Activated CD8-positive, alpha-beta T cell treated with anti-CD3 and anti-CD28 coated beads for 36 hours (primary cell): ENCODE measurements around the gene SLC7A6OS. TPM values are rescaled to one million over a fixed set of nuclear protein-coding genes. Genes with fewer than 3 reads are reported as not detected.

Source experiments
- ATAC-seq: fragments of 200-7000 bp; cut with Tn5 transposase; one replicate; pipeline ENCODE4 v1.10.0; 2021; ENCODE audit warnings: mild to moderate bottlenecking, moderate library complexity
- CTCF ChIA-PET: fragments of 350-600 bp; sonication (Branson Sonifier 250); formaldehyde crosslinking; loops from one replicate; lab custom pipeline; 2021; ENCODE audit warnings: antibody characterized with exemption; lab: Charles Lee
- POLR2A ChIA-PET: fragments of 350-600 bp; sonication (Branson Sonifier 250); formaldehyde crosslinking; loops from one replicate; lab custom pipeline; 2021; ENCODE audit warnings: antibody characterized with exemption; lab: Charles Lee
- DNase-seq: peaks from one replicate; pipeline ENCODE4 v3.0.0-alpha.2; 2020
- H3K27ac Mint-ChIP-seq: one replicate; pipeline ENCODE4 v1.8.0; 2021; ENCODE audit warnings: mild to moderate bottlenecking, mixed read lengths
- H3K27me3 Mint-ChIP-seq: one replicate; pipeline ENCODE4 v1.8.0; 2021; ENCODE audit warnings: mixed read lengths
- H3K36me3 Mint-ChIP-seq: one replicate; pipeline ENCODE4 v1.8.0; 2021; ENCODE audit warnings: low read depth, mixed read lengths
- H3K4me1 Mint-ChIP-seq: one replicate; pipeline ENCODE4 v1.8.0; 2021; ENCODE audit warnings: low read depth, mixed read lengths
- H3K4me3 Mint-ChIP-seq: one replicate; pipeline ENCODE4 v1.8.0; 2021; ENCODE audit warnings: mild to moderate bottlenecking, moderate library complexity, mixed read lengths
- H3K9me3 Mint-ChIP-seq: one replicate; pipeline ENCODE4 v1.8.0; 2021; ENCODE audit warnings: mixed read lengths
- CTCF ChIP-seq: fragments of 200-600 bp; IDR thresholded peaks from one replicate; pipeline ENCODE4 v1.8.0; 2022; ENCODE audit warnings: antibody characterized with exemption, mild to moderate bottlenecking
- intact Hi-C: fragments of 100-400 bp; cut with micrococcal nuclease; formaldehyde crosslinking; loops from one replicate; pipeline ENCODE4 v1.10.0; 2022
- total RNA-seq, 2 experiments: library from RNA; stranded (reverse); gene quantifications; one replicate each; pipeline ENCODE4 v1.2.3, GENCODE V29; 2021

SLC7A6OS gene
- total RNA-seq, 2 experiments from 2014 or later = 20.2 to 23.1 TPM

GRCh38 chr16:68332411-68333121, 21.8 kb upstream of the SLC7A6OS start:
- no peaks in the 10 kb centered on the region for H3K9me3 Mint-ChIP-seq
- H3K27ac Mint-ChIP-seq = peak overlapping the region; percentile 21
- no peak overlapping the region for H3K4me3 Mint-ChIP-seq
- peaks cover 49% of the 10 kb centered on the region for H3K36me3 Mint-ChIP-seq
- H3K4me1 Mint-ChIP-seq = peaks cover 21% of the 10 kb centered on the region
- no peak for ATAC-seq
- DNase-seq = no peak
- ChIA-PET POLR2A (interaction anchor here (0.7 to 1.6 kb wide), 2 partner anchors 35 to 68 kb away, joined by 4 to 5 read pairs; partner anchors contain the start of gene SLC7A6), CTCF (interaction anchor here (0.6 to 11.4 kb wide), 5 partner anchors 22 to 78 kb away, joined by 3 to 102 read pairs (median 3); partner anchors contain the start of genes PRMT7, SLC7A6 and SLC7A6OS)
- TF ChIP-seq CTCF = no peak
- no peaks in the 10 kb centered on the region for H3K27me3 Mint-ChIP-seq
- intact Hi-C loops = no loop called here

- H3K4me3 Mint-ChIP-seq = no peak overlapping the region
Observed at GRCh38 chr16:68331879-68332410, 21.2 kb upstream of the SLC7A6OS start.

GRCh38 chr16:68328860-68329390, 18.2 kb upstream of the SLC7A6OS start:
- CTCF ChIA-PET = interaction anchor here (0.6 to 13.2 kb wide), 43 partner anchors 8 to 512 kb away, joined by 3 to 444 read pairs (median 5); partner anchors contain the start of genes PLA2G15, PRMT7, SLC7A6 and SLC7A6OS
- no peaks in the 10 kb centered on the region for H3K9me3 Mint-ChIP-seq
- H3K27ac Mint-ChIP-seq = no peak overlapping the region
- no peak for TF ChIP-seq CTCF
- no peak overlapping the region for H3K4me3 Mint-ChIP-seq
- intact Hi-C loops = loop anchor here (1.0 kb wide), 1 partner anchor 67 kb away; no protein-coding TSS in a partner anchor
- no peak for ATAC-seq
- POLR2A ChIA-PET = interaction anchor here (0.7 to 7.3 kb wide), 13 partner anchors 9 to 377 kb away, joined by 3 to 56 read pairs (median 3); partner anchors contain the start of genes PLA2G15, PRMT7, SLC7A6 and SLC7A6OS
- H3K27me3 Mint-ChIP-seq = no peaks in the 10 kb centered on the region
- H3K36me3 Mint-ChIP-seq = peaks cover 43% of the 10 kb centered on the region
- DNase-seq = no peak
- H3K4me1 Mint-ChIP-seq = peaks cover 31% of the 10 kb centered on the region

More at GRCh38 chr16:68331879-68332410, 21.2 kb upstream of the SLC7A6OS start:
- no peak for ATAC-seq
- peaks cover 26% of the 10 kb centered on the region for H3K4me1 Mint-ChIP-seq
- TF ChIP-seq CTCF = no peak
- H3K36me3 Mint-ChIP-seq = peaks cover 46% of the 10 kb centered on the region
- CTCF ChIA-PET = interaction anchor here (1.0 to 11.4 kb wide), 4 partner anchors 21 to 70 kb away, joined by 3 to 102 read pairs (median 4); partner anchors contain the start of genes PRMT7, SLC7A6 and SLC7A6OS
- peak overlapping the region; percentile 21 for H3K27ac Mint-ChIP-seq
- no peaks in the 10 kb centered on the region for H3K27me3 Mint-ChIP-seq
- DNase-seq = no peak
- no peaks in the 10 kb centered on the region for H3K9me3 Mint-ChIP-seq
- intact Hi-C loops = no loop called here
- POLR2A ChIA-PET = interaction anchor here (0.7 kb wide), 1 partner anchor 34 kb away, joined by 4 read pairs; no protein-coding TSS in a partner anchor

DNA sequence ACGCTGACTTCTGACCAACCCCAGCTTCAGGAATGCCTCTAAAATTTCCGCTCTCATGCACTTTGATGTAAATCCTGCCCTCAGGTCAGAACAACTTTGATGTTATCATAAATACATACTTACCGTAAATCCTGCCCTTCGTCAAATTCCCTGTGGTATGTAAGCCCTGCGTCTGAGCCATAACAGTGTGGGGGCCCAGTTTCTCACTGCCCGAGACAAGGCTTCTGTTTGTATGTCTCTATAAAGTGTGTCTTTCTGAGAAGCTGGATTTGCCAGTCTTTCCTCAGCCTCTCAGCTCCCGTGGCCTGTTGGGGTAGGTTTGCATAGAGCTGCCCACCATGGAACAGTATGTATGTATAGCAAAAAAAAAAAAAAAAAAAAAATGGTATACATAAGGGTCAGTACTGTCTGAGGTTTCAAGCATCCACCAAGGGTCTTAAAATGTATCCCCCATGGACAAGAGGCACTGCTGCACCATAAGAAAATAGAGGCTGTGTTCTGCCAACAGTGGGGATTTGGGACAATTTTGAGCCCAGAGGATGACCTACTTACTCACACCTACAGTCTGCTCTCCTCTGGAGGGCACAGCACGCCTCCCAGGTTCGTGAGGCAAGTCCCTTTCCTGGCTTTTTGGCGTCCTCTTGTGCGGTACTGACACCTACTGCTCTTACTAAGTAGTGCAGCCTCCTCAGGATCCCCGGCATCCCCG, 17.6 kb upstream of the SLC7A6OS start:
- peak; percentile 85 for DNase-seq
- ATAC-seq = peak; percentile 99
- Mint-ChIP-seq H3K27me3 (no peaks in the 10 kb centered on the region), H3K4me3 (no peak overlapping the region), H3K9me3 (no peaks in the 10 kb centered on the region), H3K36me3 (peaks cover 44% of the 10 kb centered on the region), H3K4me1 (peaks cover 31% of the 10 kb centered on the region), H3K27ac (peak overlapping the region; percentile 41)
- ChIA-PET CTCF (interaction anchor here (0.6 to 13.2 kb wide), 43 partner anchors 8 to 512 kb away, joined by 3 to 444 read pairs (median 5); partner anchors contain the start of genes PLA2G15, PRMT7, SLC7A6 and SLC7A6OS), POLR2A (interaction anchor here (0.7 to 7.3 kb wide), 11 partner anchors 9 to 377 kb away, joined by 3 to 56 read pairs (median 4); partner anchors contain the start of genes PLA2G15, PRMT7, SLC7A6 and SLC7A6OS)
- peak; percentile 94 for TF ChIP-seq CTCF
- intact Hi-C loops = loop anchor here (1.0 kb wide), 1 partner anchor 66 kb away; no protein-coding TSS in a partner anchor
